ENCODE results near the gene DUOX1.

GRCh38 chr15:45132844-45133560, 3.2 kb downstream of the DUOX1 start:
- no peak for TF ChIP-seq POLR2AphosphoS5 (IDR thresholded peaks at IDR 0.05)
- TF ChIP-seq, protein P1, sequence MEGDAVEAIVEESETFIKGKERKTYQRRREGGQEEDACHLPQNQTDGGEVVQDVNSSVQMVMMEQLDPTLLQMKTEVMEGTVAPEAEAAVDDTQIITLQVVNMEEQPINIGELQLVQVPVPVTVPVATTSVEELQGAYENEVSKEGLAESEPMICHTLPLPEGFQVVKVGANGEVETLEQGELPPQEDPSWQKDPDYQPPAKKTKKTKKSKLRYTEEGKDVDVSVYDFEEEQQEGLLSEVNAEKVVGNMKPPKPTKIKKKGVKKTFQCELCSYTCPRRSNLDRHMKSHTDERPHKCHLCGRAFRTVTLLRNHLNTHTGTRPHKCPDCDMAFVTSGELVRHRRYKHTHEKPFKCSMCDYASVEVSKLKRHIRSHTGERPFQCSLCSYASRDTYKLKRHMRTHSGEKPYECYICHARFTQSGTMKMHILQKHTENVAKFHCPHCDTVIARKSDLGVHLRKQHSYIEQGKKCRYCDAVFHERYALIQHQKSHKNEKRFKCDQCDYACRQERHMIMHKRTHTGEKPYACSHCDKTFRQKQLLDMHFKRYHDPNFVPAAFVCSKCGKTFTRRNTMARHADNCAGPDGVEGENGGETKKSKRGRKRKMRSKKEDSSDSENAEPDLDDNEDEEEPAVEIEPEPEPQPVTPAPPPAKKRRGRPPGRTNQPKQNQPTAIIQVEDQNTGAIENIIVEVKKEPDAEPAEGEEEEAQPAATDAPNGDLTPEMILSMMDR (IDR thresholded peaks at IDR 0.05) = no peak
- no peak for TF ChIP-seq POLR2A (IDR thresholded peaks at IDR 0.05)
